H1 (cell line): ENCODE results near the gene SLC16A9.

Experiments used
- CHD1 ChIP-seq: IDR thresholded peaks from 2 replicates; pipeline ENCODE4 v1.6.1; 2012; ENCODE audit warnings: low read depth, low read length, improper control_type of control experiment
- CHD7 ChIP-seq: fragments of 300-600 bp; sonication (generic); IDR thresholded peaks from 2 replicates; pipeline ENCODE4 v1.7.1; 2012; ENCODE audit warnings: low read length, moderate library complexity, mild to moderate bottlenecking, inconsistent platforms; ENCODE audit not compliant: insufficient replicate concordance
- CTCF ChIP-seq, 3 experiments: IDR thresholded peaks; 1 replicate in 2 of 3; 2 replicates in 1 of 3; pipeline versions ENCODE4 v1.5.1 to v1.6.1; 2011; ENCODE audit warnings: low read length in 3 of 3, mild to moderate bottlenecking in 3 of 3, inconsistent platforms in 2 of 3, low read depth in 1 of 3, moderate library complexity in 1 of 3; ENCODE audit not compliant: insufficient read depth in 1 of 3; ENCODE audit errors: control extremely low read depth in 1 of 3
- EP300 ChIP-seq, 2 experiments: IDR thresholded peaks; 1 replicate in 1 of 2; 2 replicates in 1 of 2; pipeline ENCODE4 v1.6.1; 2011 to 2012; ENCODE audit warnings: low read depth in 2 of 2, low read length in 2 of 2, mild to moderate bottlenecking in 2 of 2, borderline replicate concordance in 1 of 2, inconsistent platforms in 1 of 2, moderate library complexity in 1 of 2
- NANOG ChIP-seq: IDR thresholded peaks from 2 replicates; pipeline ENCODE4 v1.6.1; 2011; ENCODE audit warnings: low read length, low read depth, mild to moderate bottlenecking, inconsistent platforms; ENCODE audit not compliant: insufficient read depth, poor library complexity, severe bottlenecking
- POLR2AphosphoS5 ChIP-seq: IDR thresholded peaks from 2 replicates; pipeline ENCODE4 v1.6.1; 2011; ENCODE audit warnings: low read depth, low read length
- RNF2 ChIP-seq: fragments of 200-900, 300-1000 bp; sonication (generic); IDR thresholded peaks from 2 replicates; pipeline ENCODE4 v1.7.1; 2016; ENCODE audit warnings: borderline replicate concordance, low read depth, mild to moderate bottlenecking, antibody characterized with exemption, low read length; ENCODE audit not compliant: poor library complexity, severe bottlenecking; ENCODE audit errors: missing control alignments

- TF ChIP-seq POLR2AphosphoS5 (no peak), CHD7 (no peak), EP300 (IDR thresholded peaks at IDR 0.05; ENCODE audit: borderline replicate concordance in 1 of 2, low read depth in 2 of 2, low read length in 2 of 2) (no peak), CTCF (IDR thresholded peaks at IDR 0.05; ENCODE audit: control extremely low read depth in 1 of 3, insufficient read depth in 1 of 3, low read depth in 1 of 3, low read length in 3 of 3) (no peak), NANOG (no peak), RNF2 (no peak), CHD1 (no peak)
Measured at GRCh38 chr10:59651902-59652301, 57.7 kb downstream of the SLC16A9 start.
